ENCODE measurements around the gene HIPK2.

HIPK2 gene

DNA sequence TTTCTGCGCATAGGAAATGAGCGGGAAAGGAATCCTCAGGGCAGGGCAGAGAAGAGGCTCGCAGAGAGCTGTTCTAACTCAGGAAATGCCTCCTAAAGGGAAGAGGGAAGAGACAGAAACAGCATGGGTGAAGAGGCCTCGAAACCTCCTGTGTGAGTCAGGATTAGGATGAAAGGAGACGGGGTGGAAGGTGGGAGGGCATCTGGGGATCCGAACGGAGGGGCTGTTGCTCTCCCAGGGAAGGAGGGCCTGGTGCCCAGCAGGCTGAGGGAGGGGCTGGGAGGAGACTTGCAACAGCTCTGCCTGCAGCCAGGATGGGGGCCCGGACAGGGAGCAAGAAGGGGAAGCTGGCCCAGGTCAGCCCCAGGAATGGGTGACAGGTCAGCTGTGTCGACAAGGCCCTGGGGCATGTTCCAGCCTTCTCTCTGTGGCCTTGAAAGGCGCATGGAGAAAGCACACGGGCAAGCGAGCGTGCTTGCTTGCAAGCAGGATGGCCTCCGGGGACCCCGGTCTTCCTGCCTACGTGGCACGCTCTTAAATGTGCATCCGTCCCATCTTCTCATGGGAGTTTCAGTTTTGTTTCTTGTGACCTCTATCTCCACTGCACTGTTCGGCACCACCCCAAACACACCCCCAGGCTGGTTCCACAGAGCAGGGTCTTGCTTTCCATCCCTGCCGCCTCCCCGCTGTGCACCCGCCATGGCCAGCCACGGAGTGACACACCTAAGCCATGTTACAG, 63.5 kb downstream of the HIPK2 start:
- H3K36me3 ChIP-seq (ENCODE audit: control insufficient read depth, insufficient read depth, low read length), result no peaks in the 10 kb centered on the region
- no peak overlapping the region for H3K4me2 ChIP-seq (ENCODE audit: low read length)
- no peaks in the 10 kb centered on the region for H3K4me1 ChIP-seq
- TF ChIP-seq, protein P1, sequence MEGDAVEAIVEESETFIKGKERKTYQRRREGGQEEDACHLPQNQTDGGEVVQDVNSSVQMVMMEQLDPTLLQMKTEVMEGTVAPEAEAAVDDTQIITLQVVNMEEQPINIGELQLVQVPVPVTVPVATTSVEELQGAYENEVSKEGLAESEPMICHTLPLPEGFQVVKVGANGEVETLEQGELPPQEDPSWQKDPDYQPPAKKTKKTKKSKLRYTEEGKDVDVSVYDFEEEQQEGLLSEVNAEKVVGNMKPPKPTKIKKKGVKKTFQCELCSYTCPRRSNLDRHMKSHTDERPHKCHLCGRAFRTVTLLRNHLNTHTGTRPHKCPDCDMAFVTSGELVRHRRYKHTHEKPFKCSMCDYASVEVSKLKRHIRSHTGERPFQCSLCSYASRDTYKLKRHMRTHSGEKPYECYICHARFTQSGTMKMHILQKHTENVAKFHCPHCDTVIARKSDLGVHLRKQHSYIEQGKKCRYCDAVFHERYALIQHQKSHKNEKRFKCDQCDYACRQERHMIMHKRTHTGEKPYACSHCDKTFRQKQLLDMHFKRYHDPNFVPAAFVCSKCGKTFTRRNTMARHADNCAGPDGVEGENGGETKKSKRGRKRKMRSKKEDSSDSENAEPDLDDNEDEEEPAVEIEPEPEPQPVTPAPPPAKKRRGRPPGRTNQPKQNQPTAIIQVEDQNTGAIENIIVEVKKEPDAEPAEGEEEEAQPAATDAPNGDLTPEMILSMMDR (IDR thresholded peaks at IDR 0.05), result no peak
- peaks cover 17% of the 10 kb centered on the region for H3K79me2 ChIP-seq
- H3K27ac ChIP-seq, result peak overlapping the region; percentile 34
- no peaks in the 10 kb centered on the region for H3K9me3 ChIP-seq (ENCODE audit: control insufficient read depth, low read length)
- no peak overlapping the region for H2AFZ ChIP-seq
- H3K9ac ChIP-seq, result no peak overlapping the region
- H3K27me3 ChIP-seq (ENCODE audit: control insufficient read depth, insufficient read depth, low read length), result no peaks in the 10 kb centered on the region
- no peak overlapping the region for H3K4me3 ChIP-seq (ENCODE audit: low read depth, low read length)

DNA sequence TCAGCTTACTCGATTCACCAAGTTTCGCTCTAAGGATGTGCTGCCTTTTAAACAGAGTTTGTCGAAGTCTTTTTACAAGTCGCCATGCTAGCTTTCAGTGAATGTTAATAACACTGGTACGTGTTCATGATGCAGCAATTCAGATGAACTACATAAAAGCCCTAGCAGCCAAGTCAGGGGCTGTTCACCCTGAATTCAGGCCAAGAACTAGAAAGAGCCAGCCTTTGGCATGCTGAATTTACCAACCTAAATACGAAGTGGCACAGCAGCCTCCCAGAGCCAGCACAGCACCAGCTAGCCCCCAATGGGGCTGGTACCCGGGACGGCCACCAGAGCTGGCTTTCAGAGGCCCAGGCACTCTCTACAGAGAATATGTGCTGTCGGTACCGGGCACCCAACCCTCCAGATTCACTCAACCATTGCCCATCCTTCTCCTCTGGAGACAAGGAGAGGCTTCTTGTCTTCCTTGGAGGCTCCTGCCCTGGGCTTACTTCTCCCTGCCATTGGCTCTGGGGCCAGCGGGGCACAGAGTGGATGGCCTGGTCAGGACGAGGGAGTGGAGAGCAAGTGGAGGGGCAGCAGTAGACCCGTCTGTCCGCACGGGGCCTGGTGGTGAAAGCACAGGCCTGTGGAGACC, 64.2 kb downstream of the HIPK2 start:
- Histone ChIP-seq H3K79me2 (peaks cover 17% of the 10 kb centered on the region), H3K27me3 (ENCODE audit: control insufficient read depth, insufficient read depth, low read length) (no peaks in the 10 kb centered on the region), H3K4me2 (ENCODE audit: low read length) (no peak overlapping the region), H3K36me3 (ENCODE audit: control insufficient read depth, insufficient read depth, low read length) (no peaks in the 10 kb centered on the region), H2AFZ (no peak overlapping the region), H3K9ac (no peak overlapping the region), H3K4me3 (ENCODE audit: low read depth, low read length) (no peak overlapping the region), H3K4me1 (no peaks in the 10 kb centered on the region), H3K9me3 (ENCODE audit: control insufficient read depth, low read length) (no peaks in the 10 kb centered on the region), H3K27ac (peak overlapping the region; percentile 34)
- TF ChIP-seq, protein P1 (IDR thresholded peaks at IDR 0.05), result no peak

DNA sequence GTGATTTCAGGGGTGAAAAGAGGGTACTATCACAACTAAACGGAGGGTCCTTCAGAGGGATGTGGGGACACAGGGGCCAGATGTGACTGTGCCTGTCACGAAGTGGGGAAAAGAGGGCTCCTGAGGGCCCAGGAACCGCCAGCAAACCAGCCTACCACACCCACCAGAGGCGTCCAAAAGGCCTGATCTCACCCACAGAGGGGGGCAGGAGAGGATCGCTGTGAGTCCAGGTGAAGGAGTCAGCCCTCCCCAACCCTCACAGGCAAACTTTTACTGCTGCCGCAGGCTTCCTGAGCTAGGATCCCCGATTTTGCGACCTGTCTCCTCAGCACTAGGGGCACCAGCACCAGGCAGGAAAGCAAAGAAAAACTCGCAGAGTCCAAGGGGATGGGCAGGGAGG, 64.7 kb downstream of the HIPK2 start:
- H3K9me3 ChIP-seq (ENCODE audit: control insufficient read depth, low read length), result no peaks in the 10 kb centered on the region
- H3K27me3 ChIP-seq (ENCODE audit: control insufficient read depth, insufficient read depth, low read length), result no peaks in the 10 kb centered on the region
- H3K27ac ChIP-seq, result no peak overlapping the region
- H3K79me2 ChIP-seq, result peaks cover 17% of the 10 kb centered on the region
- no peak overlapping the region for H3K4me2 ChIP-seq (ENCODE audit: low read length)
- TF ChIP-seq, protein P1 (IDR thresholded peaks at IDR 0.05), result no peak
- no peak overlapping the region for H3K9ac ChIP-seq
- no peaks in the 10 kb centered on the region for H3K36me3 ChIP-seq (ENCODE audit: control insufficient read depth, insufficient read depth, low read length)
- no peak overlapping the region for H2AFZ ChIP-seq
- no peak overlapping the region for H3K4me3 ChIP-seq (ENCODE audit: low read depth, low read length)
- no peaks in the 10 kb centered on the region for H3K4me1 ChIP-seq

DNA sequence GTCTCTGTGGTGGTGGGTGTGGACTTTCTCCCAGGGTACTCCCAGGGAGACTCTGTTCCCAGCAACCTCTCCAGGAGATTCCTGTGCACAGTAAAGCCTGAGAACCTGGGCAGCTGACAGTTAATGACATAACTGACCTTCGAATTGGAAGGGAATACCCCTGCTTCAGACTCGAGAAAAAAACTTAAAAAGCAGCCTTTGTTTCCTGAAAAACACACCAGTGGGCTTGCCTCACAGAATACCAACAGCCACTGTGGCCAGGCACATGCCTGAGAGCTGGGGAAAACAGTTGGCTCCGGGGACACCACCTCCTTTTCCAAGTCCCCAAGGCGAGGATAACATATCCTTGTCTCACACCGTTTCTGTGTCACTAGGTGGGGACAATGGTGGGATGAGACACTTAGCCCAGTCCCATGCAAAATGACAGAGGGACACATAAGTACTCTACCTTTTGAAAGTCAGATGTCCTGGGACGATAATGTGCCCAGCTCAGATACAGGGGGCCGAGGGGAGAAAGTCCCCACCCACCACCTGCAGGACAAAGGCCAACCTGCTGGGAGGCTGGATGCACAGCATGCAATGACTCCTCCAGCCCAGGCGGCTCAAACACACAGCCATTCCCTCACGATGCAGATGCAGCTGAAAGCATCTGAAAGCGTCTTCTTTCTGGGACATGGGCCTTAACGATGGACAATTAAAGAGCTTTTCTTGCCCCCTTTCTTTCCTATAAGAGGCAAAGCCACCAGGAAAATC, 65.6 kb downstream of the HIPK2 start:
- Histone ChIP-seq H3K9ac (no peak overlapping the region), H3K27me3 (ENCODE audit: control insufficient read depth, insufficient read depth, low read length) (no peaks in the 10 kb centered on the region), H3K4me3 (ENCODE audit: low read depth, low read length) (no peak overlapping the region), H2AFZ (no peak overlapping the region), H3K4me2 (ENCODE audit: low read length) (no peak overlapping the region), H3K27ac (no peak overlapping the region), H3K79me2 (peaks cover 25% of the 10 kb centered on the region), H3K9me3 (ENCODE audit: control insufficient read depth, low read length) (no peaks in the 10 kb centered on the region), H3K4me1 (no peaks in the 10 kb centered on the region), H3K36me3 (ENCODE audit: control insufficient read depth, insufficient read depth, low read length) (no peaks in the 10 kb centered on the region)
- TF ChIP-seq, protein P1 (IDR thresholded peaks at IDR 0.05), result no peak
